ENCODE data around the gene ECT2L.
A peak's percentile ranks its signal among the peaks of the same experiment; 100 is the strongest.

ECT2L gene

GRCh38 chr6:138805016-138805765, 9.3 kb downstream of the ECT2L start:
- DNase-seq (ENCODE audit: low spot score) = no peak

- no peak for DNase-seq (ENCODE audit: low spot score)
These were observed 11.0 kb downstream of the ECT2L start for GRCh38 chr6:138806889-138807288.

GRCh38 chr6:138809677-138810076, 13.8 kb downstream of the ECT2L start:
- DNase-seq (ENCODE audit: low spot score) = no peak

GRCh38 chr6:138811866-138812265, 16.0 kb downstream of the ECT2L start:
- DNase-seq (ENCODE audit: low spot score) = no peak

GRCh38 chr6:138814179-138814834, 18.4 kb downstream of the ECT2L start:
- no peak for DNase-seq (ENCODE audit: low spot score)

- DNase-seq (ENCODE audit: low spot score) = no peak
These were observed 19.3 kb downstream of the ECT2L start for GRCh38 chr6:138815221-138815620.

- DNase-seq (ENCODE audit: low spot score) = peak; percentile 46
These were observed 20.1 kb downstream of the ECT2L start for GRCh38 chr6:138815797-138816528.

GRCh38 chr6:138817799-138818198, 21.9 kb downstream of the ECT2L start:
- DNase-seq (ENCODE audit: low spot score) = no peak

- no peak for DNase-seq (ENCODE audit: low spot score)
These were observed 22.8 kb downstream of the ECT2L start for GRCh38 chr6:138818496-138819194.

- no peak for DNase-seq (ENCODE audit: low spot score)
These were observed 25.6 kb downstream of the ECT2L start for GRCh38 chr6:138821519-138821918.

GRCh38 chr6:138824482-138825144, 28.7 kb downstream of the ECT2L start:
- no peak for DNase-seq (ENCODE audit: low spot score)

GRCh38 chr6:138830248-138830647, 34.4 kb downstream of the ECT2L start:
- no peak for DNase-seq (ENCODE audit: low spot score)

- DNase-seq (ENCODE audit: low spot score) = no peak
These were observed 36.3 kb downstream of the ECT2L start for GRCh38 chr6:138832182-138832581.

- DNase-seq (ENCODE audit: low spot score) = no peak
These were observed 38.1 kb downstream of the ECT2L start for GRCh38 chr6:138833816-138834539.

- no peak for DNase-seq (ENCODE audit: low spot score)
These were observed 41.4 kb downstream of the ECT2L start for GRCh38 chr6:138837246-138837645.

- no peak for DNase-seq (ENCODE audit: low spot score)
These were observed 48.3 kb downstream of the ECT2L start for GRCh38 chr6:138844192-138844591.

GRCh38 chr6:138847884-138848283, 52.0 kb downstream of the ECT2L start:
- DNase-seq (ENCODE audit: low spot score) = no peak

- no peak for DNase-seq (ENCODE audit: low spot score)
These were observed 52.6 kb downstream of the ECT2L start for GRCh38 chr6:138848461-138848860.

GRCh38 chr6:138849791-138850190, 53.9 kb downstream of the ECT2L start:
- DNase-seq (ENCODE audit: low spot score) = no peak

GRCh38 chr6:138856654-138857053, 60.8 kb downstream of the ECT2L start:
- DNase-seq (ENCODE audit: low spot score) = no peak

GRCh38 chr6:138857775-138858174, 61.9 kb downstream of the ECT2L start:
- DNase-seq (ENCODE audit: low spot score) = no peak

All from CD4-positive, alpha-beta T cell treated with Interleukin-15 for 4 hours (primary cell).